Panc1 (cell line): ENCODE data around the gene C11orf16. TPM values are rescaled to one million over a fixed set of nuclear protein-coding genes. Genes with fewer than 3 reads are reported as not detected.

ENCODE experiments used
- ATAC-seq: fragments of 200-7000 bp; cut with Tn5 transposase; 2 replicates; pipeline ENCODE4 v1.9.1; 2020; ENCODE audit warnings: mild to moderate bottlenecking, moderate library complexity
- BruUV-seq: library from RNA; stranded (reverse); fragments of 400-500 nt; replicated peaks from 2 replicates; lab custom pipeline; 2021; lab: Mats Ljungman, UMichigan
- CTCF ChIA-PET: fragments of 300-600 bp; sonication (Branson Sonifier 250); formaldehyde crosslinking; loops from one replicate; lab custom pipeline; 2022; ENCODE audit warnings: antibody characterized with exemption; lab: Charles Lee
- POLR2A ChIA-PET: fragments of 300-600 bp; sonication (Branson Sonifier 250); formaldehyde crosslinking; loops from one replicate; lab custom pipeline; 2022; ENCODE audit warnings: antibody characterized with exemption; lab: Charles Lee
- DNase-seq: peaks from one replicate; pipeline ENCODE4 v3.0.0-alpha.2; 2010; ENCODE audit warnings: low read depth, low spot score
- H3K27ac ChIP-seq: 2 replicates; pipeline ENCODE4 v1.5.1; 2011; ENCODE audit warnings: mild to moderate bottlenecking, low read length, inconsistent platforms
- H3K27me3 ChIP-seq: fragments of 200-500 bp; sonication (Bioruptor generic); 2 replicates; pipeline ENCODE4 v1.6.0; 2014; ENCODE audit warnings: low read length, inconsistent platforms; ENCODE audit not compliant: control insufficient read depth, insufficient read depth
- H3K36me3 ChIP-seq: fragments of 200-500 bp; sonication (Bioruptor generic); 2 replicates; pipeline ENCODE4 v1.5.1; 2014; ENCODE audit warnings: inconsistent platforms, mild to moderate bottlenecking, low read length, moderate library complexity; ENCODE audit not compliant: control insufficient read depth, insufficient read depth
- H3K4me1 ChIP-seq: 2 replicates; pipeline ENCODE4 v1.5.1; 2011; ENCODE audit warnings: inconsistent platforms, mild to moderate bottlenecking, low read length, moderate library complexity; ENCODE audit not compliant: control insufficient read depth, insufficient read depth
- H3K4me3 ChIP-seq, 2 experiments: 2 replicates each; pipeline ENCODE4 v1.5.1; 2011 to 2012; ENCODE audit warnings: low read depth in 2 of 2, low read length in 2 of 2, mild to moderate bottlenecking in 2 of 2, inconsistent platforms in 1 of 2, moderate library complexity in 1 of 2
- H3K9me3 ChIP-seq: fragments of 200-500 bp; sonication (Bioruptor generic); 2 replicates; pipeline ENCODE4 v1.5.1; 2014; ENCODE audit warnings: low read depth, mild to moderate bottlenecking, inconsistent platforms, low read length, moderate library complexity; ENCODE audit not compliant: control insufficient read depth, insufficient read depth
- POLR2AphosphoS5 ChIP-seq: IDR thresholded peaks from 2 replicates; pipeline ENCODE4 v1.6.1; 2012; ENCODE audit warnings: mild to moderate bottlenecking, low read depth, low read length, moderate library complexity
- REST ChIP-seq, 2 experiments: IDR thresholded peaks; 2 replicates each; pipeline ENCODE4 v1.6.1; 2011 to 2012; ENCODE audit warnings: low read depth in 2 of 2, control low read depth in 1 of 2, low read length in 1 of 2, mild to moderate bottlenecking in 1 of 2, moderate library complexity in 1 of 2; ENCODE audit not compliant: insufficient read depth in 1 of 2
- SIN3A ChIP-seq: IDR thresholded peaks from 2 replicates; pipeline ENCODE4 v1.6.1; 2012; ENCODE audit warnings: low read depth, mild to moderate bottlenecking, low read length, moderate library complexity, borderline replicate concordance; ENCODE audit not compliant: insufficient read depth
- TCF7L2 ChIP-seq: IDR thresholded peaks from 2 replicates; pipeline ENCODE4 v1.6.1; 2011; ENCODE audit warnings: mild to moderate bottlenecking, low read depth, low read length, inconsistent platforms
- in situ Hi-C: cut with HindIII; loops from 2 replicates; pipeline ENCODE4 v1.10.0; 2016; ENCODE audit warnings: low sequenced_read_pairs, low pct_unique_long_range_greater_than_20kb
- intact Hi-C: fragments of 100-400 bp; cut with micrococcal nuclease; formaldehyde crosslinking; loops from one replicate; pipeline ENCODE4 v1.10.0; 2022; ENCODE audit not compliant: unreplicated experiment
- total RNA-seq: library from RNA; stranded (reverse); gene quantifications from one replicate; pipeline ENCODE4 v1.2.1, GENCODE V29; 2021; ENCODE audit not compliant: unreplicated experiment
- TF ChIP-seq, protein P1 (sequence below): fragments of 450-650 bp; IDR thresholded peaks from 2 replicates; pipeline ENCODE4 v1.5.1; 2017; ENCODE audit warnings: mild to moderate bottlenecking

Gene C11orf16
- total RNA-seq, 1 experiment from 2014 or later = 0.15 TPM

DNA sequence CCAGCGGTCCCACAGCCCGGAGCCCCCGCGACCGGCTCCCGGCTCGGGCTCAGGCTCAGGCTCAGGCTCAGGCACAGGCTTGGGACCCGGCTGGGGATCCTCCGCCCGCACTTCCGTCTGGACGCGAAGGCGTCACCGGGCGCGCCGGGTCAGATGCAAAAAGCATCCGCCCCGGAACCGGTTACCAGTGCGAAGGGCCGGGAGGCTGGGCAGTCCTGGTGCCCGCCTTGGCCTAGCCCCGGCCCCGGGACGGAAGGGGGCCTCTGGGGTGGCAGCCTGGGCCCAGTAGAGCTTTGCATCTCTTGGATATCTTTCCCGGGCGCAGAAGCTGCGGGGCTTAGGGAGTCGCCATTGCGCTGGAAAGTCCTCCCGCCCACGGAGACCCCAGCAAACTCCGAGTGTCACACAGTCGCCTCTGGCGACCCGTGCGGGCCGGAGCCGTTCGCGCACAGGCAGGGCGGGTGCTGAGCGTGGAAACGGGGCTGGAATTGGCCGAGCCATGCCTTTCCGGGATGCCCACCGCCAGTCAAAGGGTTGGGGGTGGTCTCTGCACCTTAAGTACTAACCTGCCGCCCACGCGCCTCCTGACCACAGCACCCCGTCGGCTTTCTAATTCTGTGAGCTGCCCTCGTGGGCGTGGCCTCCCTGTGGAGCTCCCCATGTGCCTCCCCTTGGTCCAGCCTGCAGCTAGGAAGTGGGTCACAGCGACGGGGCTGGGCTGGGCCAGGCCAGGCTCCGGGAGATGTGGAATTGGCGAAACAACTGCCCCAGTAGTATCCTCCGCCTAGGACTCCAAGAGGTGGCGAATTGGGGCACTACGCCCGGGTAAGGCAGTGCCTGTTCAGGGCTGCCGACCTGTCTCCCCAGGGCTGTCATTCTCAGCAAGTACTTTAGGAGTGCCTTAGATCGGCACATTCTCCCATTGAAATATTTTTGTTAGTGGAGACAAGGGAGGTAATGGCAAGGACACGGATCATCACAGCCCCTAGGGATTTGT, 31.9 kb upstream of the C11orf16 start, which contains the start of gene TMEM9B:
TMEM9B (minus strand) TSS at position 119 of the 997 bp plus-strand sequence. CDS start 129 bp downstream, outside the sequence.
- H3K36me3 ChIP-seq = no peaks in the 10 kb centered on the region; the same call in 1 of the 2 replicates
- peak; percentile 94 for ATAC-seq
- peaks cover 27% of the 10 kb centered on the region for H3K4me1 ChIP-seq
- CTCF ChIA-PET = interaction anchor here (0.5 to 1.8 kb wide), 3 partner anchors 45 to 266 kb away, joined by 3 to 11 read pairs (median 5); no protein-coding TSS in a partner anchor
- in situ Hi-C loops (no loop called here), intact Hi-C loops (no loop called here)
- BruUV-seq = TSS peak; percentile 69
- H3K27ac ChIP-seq = peak within 1 kb of the TSS; percentile 93
- peak; percentile 73 for DNase-seq
- H3K9me3 ChIP-seq = no peaks in the 10 kb centered on the region
- peak within 1 kb of the TSS; percentile 61 to 86 for H3K4me3 ChIP-seq
- H3K27me3 ChIP-seq = no peaks in the 10 kb centered on the region
- POLR2A ChIA-PET = interaction anchor here (0.5 to 0.7 kb wide), 5 partner anchors 116 to 1345 kb away, joined by 4 to 16 read pairs (median 11); no protein-coding TSS in a partner anchor
- peak; percentile 98 for TF ChIP-seq POLR2AphosphoS5
- TF ChIP-seq SIN3A = peak; percentile 95; the same call in 1 of the 2 replicates
- TF ChIP-seq REST (IDR thresholded peaks at IDR 0.05; ENCODE audit: insufficient read depth in 1 of 2, low read depth in 2 of 2, low read length in 1 of 2) = peak; percentile 30 to 49; a peak in 1 of 4 replicates
- TF ChIP-seq, protein P1, sequence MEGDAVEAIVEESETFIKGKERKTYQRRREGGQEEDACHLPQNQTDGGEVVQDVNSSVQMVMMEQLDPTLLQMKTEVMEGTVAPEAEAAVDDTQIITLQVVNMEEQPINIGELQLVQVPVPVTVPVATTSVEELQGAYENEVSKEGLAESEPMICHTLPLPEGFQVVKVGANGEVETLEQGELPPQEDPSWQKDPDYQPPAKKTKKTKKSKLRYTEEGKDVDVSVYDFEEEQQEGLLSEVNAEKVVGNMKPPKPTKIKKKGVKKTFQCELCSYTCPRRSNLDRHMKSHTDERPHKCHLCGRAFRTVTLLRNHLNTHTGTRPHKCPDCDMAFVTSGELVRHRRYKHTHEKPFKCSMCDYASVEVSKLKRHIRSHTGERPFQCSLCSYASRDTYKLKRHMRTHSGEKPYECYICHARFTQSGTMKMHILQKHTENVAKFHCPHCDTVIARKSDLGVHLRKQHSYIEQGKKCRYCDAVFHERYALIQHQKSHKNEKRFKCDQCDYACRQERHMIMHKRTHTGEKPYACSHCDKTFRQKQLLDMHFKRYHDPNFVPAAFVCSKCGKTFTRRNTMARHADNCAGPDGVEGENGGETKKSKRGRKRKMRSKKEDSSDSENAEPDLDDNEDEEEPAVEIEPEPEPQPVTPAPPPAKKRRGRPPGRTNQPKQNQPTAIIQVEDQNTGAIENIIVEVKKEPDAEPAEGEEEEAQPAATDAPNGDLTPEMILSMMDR = no peak
- TF ChIP-seq TCF7L2 = peak; percentile 59

DNA sequence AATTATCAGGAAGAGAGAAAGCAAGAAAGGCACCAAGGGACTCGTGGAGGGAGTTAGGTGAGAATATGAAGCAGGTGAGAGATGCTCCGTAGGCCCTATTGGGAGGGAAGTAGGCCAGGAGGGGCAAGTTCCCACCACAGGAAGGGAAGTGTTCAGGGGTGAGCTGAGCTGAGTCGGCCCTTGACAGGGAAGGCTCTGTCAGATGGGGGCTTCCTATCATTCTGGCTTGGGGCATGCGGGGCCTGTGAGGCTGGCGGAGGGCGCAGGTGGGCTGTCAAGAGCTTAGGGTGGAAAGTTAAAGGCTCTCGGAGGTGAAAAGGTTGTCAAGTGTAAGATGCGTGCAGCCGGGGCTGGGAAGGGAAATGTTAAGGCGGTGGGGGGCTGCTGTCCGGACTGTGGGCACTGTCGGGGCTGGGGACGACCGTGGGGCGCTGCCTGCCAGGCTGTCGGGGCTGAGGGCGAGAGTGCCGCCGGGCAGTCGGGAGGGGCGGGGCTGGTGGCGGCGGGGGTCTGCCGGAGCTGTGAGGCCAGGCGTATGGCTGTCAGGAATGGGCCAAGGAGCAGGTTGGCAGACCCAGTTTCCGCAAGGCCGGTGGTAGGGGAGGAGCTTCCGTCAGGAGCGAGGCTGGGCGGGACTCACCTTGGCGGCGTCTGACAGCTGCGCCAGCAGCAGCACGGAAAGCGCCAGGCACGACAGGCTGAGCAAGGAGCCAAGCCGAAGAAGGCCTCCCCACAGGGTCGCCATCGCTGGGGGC, 31.0 kb upstream of the C11orf16 start:
- peak; percentile 84 for ATAC-seq
- H3K27me3 ChIP-seq = no peaks in the 10 kb centered on the region
- in situ Hi-C loops = no loop called here
- ChIA-PET CTCF (interaction anchor here (0.5 to 1.8 kb wide), 2 partner anchors 174 to 1269 kb away, joined by 4 to 11 read pairs; no protein-coding TSS in a partner anchor), POLR2A (interaction anchor here (0.6 kb wide), 2 partner anchors 115 to 544 kb away, joined by 3 to 16 read pairs; no protein-coding TSS in a partner anchor)
- H3K36me3 ChIP-seq = no peaks in the 10 kb centered on the region; the same call in 1 of the 2 replicates
- TF ChIP-seq, protein P1 = no peak
- no peak for TF ChIP-seq SIN3A
- no peak for TF ChIP-seq POLR2AphosphoS5
- TF ChIP-seq TCF7L2 = no peak
- no peak for TF ChIP-seq REST (IDR thresholded peaks at IDR 0.05; ENCODE audit: insufficient read depth in 1 of 2, low read depth in 2 of 2, low read length in 1 of 2)
- H3K4me3 ChIP-seq = peak overlapping the region; percentile 61 to 86
- BruUV-seq = no TSS peak
- intact Hi-C loops = no loop called here
- DNase-seq = peak; percentile 60
- H3K4me1 ChIP-seq = peaks cover 31% of the 10 kb centered on the region
- no peaks in the 10 kb centered on the region for H3K9me3 ChIP-seq
- H3K27ac ChIP-seq = peak overlapping the region; percentile 93
